Caco-2 (cell line): ENCODE data around the gene SCN4B. TPM values are rescaled to one million over a fixed set of nuclear protein-coding genes. Genes with fewer than 3 reads are reported as not detected.

Source experiments
- BruUV-seq: library from RNA; stranded (reverse); fragments of 400-500 nt; replicated peaks from 2 replicates; lab custom pipeline; 2021; lab: Mats Ljungman, UMichigan
- CTCF ChIA-PET: fragments of 300-600 bp; sonication (Branson Sonifier 250); formaldehyde crosslinking; loops from one replicate; lab custom pipeline; 2022; ENCODE audit warnings: antibody characterized with exemption; lab: Charles Lee
- POLR2A ChIA-PET: fragments of 300-600 bp; sonication (Branson Sonifier 250); formaldehyde crosslinking; loops from one replicate; lab custom pipeline; 2022; ENCODE audit warnings: antibody characterized with exemption; lab: Charles Lee
- DNase-seq, 2 experiments: peaks; one replicate each; pipeline versions ENCODE4 v3.0.0 to v3.0.0-alpha.2; 2020 to 2022
- H3K27me3 ChIP-seq: replicated peaks from 2 replicates; pipeline ENCODE4 v1.6.0; 2011; ENCODE audit warnings: low read length; ENCODE audit not compliant: control insufficient read depth, insufficient read depth
- H3K36me3 ChIP-seq: 2 replicates; pipeline ENCODE4 v1.5.1; 2011; ENCODE audit warnings: low read length; ENCODE audit not compliant: control insufficient read depth, insufficient read depth
- H3K4me1 ChIP-seq: fragments of 250-450 bp; sonication (Bioruptor Pico); 2 replicates; pipeline ENCODE4 v1.5.1; 2020; ENCODE audit warnings: mild to moderate bottlenecking
- H3K4me3 ChIP-seq: 2 replicates; pipeline ENCODE4 v1.5.1; 2011; ENCODE audit warnings: low read depth, mild to moderate bottlenecking, control low read depth, low read length
- H3K9me3 ChIP-seq: fragments of 250-450 bp; sonication (Bioruptor Pico); 2 replicates; pipeline ENCODE4 v1.5.1; 2020; ENCODE audit warnings: mild to moderate bottlenecking, moderate library complexity
- H3K27ac Mint-ChIP-seq: one replicate; pipeline ENCODE4 v1.8.0; 2022; ENCODE audit warnings: mixed read lengths; ENCODE audit not compliant: unreplicated experiment
- H3K27me3 Mint-ChIP-seq: one replicate; pipeline ENCODE4 v1.8.0; 2022; ENCODE audit warnings: mixed read lengths; ENCODE audit not compliant: insufficient read depth, unreplicated experiment
- H3K36me3 Mint-ChIP-seq: one replicate; pipeline ENCODE4 v1.8.0; 2022; ENCODE audit warnings: mild to moderate bottlenecking, mixed read lengths; ENCODE audit not compliant: insufficient read depth, unreplicated experiment
- H3K4me1 Mint-ChIP-seq: one replicate; pipeline ENCODE4 v1.8.0; 2022; ENCODE audit warnings: low read depth, mixed read lengths; ENCODE audit not compliant: unreplicated experiment
- H3K4me3 Mint-ChIP-seq: one replicate; pipeline ENCODE4 v1.8.0; 2022; ENCODE audit warnings: mild to moderate bottlenecking, moderate library complexity, mixed read lengths; ENCODE audit not compliant: unreplicated experiment
- H3K9me3 Mint-ChIP-seq: one replicate; pipeline ENCODE4 v1.8.0; 2022; ENCODE audit warnings: mixed read lengths; ENCODE audit not compliant: unreplicated experiment
- CTCF ChIP-seq, 2 experiments: fragments of 200-600 bp in 1 of 2; IDR thresholded peaks; 1 replicate in 1 of 2; 2 replicates in 1 of 2; pipeline versions ENCODE4 v1.5.1 to v1.8.0; 2011 to 2022; ENCODE audit warnings: antibody characterized with exemption in 1 of 2, control low read depth in 1 of 2, inconsistent platforms in 1 of 2, low read depth in 1 of 2, low read length in 1 of 2, mild to moderate bottlenecking in 1 of 2, moderate library complexity in 1 of 2; ENCODE audit not compliant: insufficient read depth in 1 of 2, severe bottlenecking in 1 of 2, unreplicated experiment in 1 of 2
- intact Hi-C: fragments of 100-400 bp; cut with micrococcal nuclease; formaldehyde crosslinking; loops from one replicate; pipeline ENCODE4 v1.10.0; 2022; ENCODE audit not compliant: unreplicated experiment
- total RNA-seq: library from RNA; stranded (reverse); gene quantifications from 2 replicates; pipeline ENCODE4 v1.2.3, GENCODE V29; 2022

SCN4B gene
- total RNA-seq, 1 experiment from 2014 or later: 0.70 TPM

GRCh38 chr11:118171269-118172062 lies 18.8 kb upstream of the SCN4B start:
- no peaks in the 10 kb centered on the region for H3K9me3 Mint-ChIP-seq
- Histone ChIP-seq H3K4me3 (no peak overlapping the region), H3K36me3 (no peaks in the 10 kb centered on the region), H3K27me3 (no peaks in the 10 kb centered on the region; the same call in 1 of the 2 replicates), H3K9me3 (no peaks in the 10 kb centered on the region), H3K4me1 (peaks cover 3% of the 10 kb centered on the region; the same call in 1 of the 2 replicates)
- intact Hi-C loops: loop anchor here (1.0 kb wide), 2 partner anchors 26 to 120 kb away; no protein-coding TSS in a partner anchor
- BruUV-seq: no TSS peak
- peak; percentile 82 to 89 for DNase-seq
- H3K36me3 Mint-ChIP-seq: peaks cover 6% of the 10 kb centered on the region
- POLR2A ChIA-PET: interaction anchor here (0.7 kb wide), 1 partner anchor 105 kb away, joined by 4 read pairs; no protein-coding TSS in a partner anchor
- CTCF ChIA-PET: interaction anchor here (0.5 to 3.5 kb wide), 38 partner anchors 8 to 1836 kb away, joined by 3 to 37 read pairs (median 4); partner anchors contain the start of genes MPZL2, MPZL3, SCN4B and TMPRSS4
- H3K27ac Mint-ChIP-seq: no peak overlapping the region
- peak; percentile 98 to 99 for TF ChIP-seq CTCF (IDR thresholded peaks at IDR 0.05; ENCODE audit: insufficient read depth in 1 of 2, low read depth in 1 of 2, low read length in 1 of 2, severe bottlenecking in 1 of 2, unreplicated experiment in 1 of 2)
- no peak overlapping the region for H3K4me3 Mint-ChIP-seq
- peaks cover 24% of the 10 kb centered on the region for H3K4me1 Mint-ChIP-seq
- no peaks in the 10 kb centered on the region for H3K27me3 Mint-ChIP-seq

- no peaks in the 10 kb centered on the region for H3K27me3 Mint-ChIP-seq
These were observed 18.3 kb upstream of the SCN4B start for GRCh38 chr11:118170882-118171268.

More at GRCh38 chr11:118170882-118171268, 18.3 kb upstream of the SCN4B start:
- H3K4me3 ChIP-seq: no peak overlapping the region
- ChIA-PET POLR2A (no interaction called here), CTCF (interaction anchor here (0.6 to 3.5 kb wide), 22 partner anchors 8 to 363 kb away, joined by 3 to 37 read pairs (median 5); partner anchors contain the start of genes MPZL2 and TMPRSS4)
- Mint-ChIP-seq H3K9me3 (no peaks in the 10 kb centered on the region), H3K27ac (no peak overlapping the region), H3K4me1 (peaks cover 21% of the 10 kb centered on the region), H3K4me3 (no peak overlapping the region), H3K36me3 (peaks cover 6% of the 10 kb centered on the region)
- intact Hi-C loops: loop anchor here (1.0 kb wide), 2 partner anchors 26 to 120 kb away; no protein-coding TSS in a partner anchor
- BruUV-seq: no TSS peak
- H3K4me1 ChIP-seq: peaks cover 3% of the 10 kb centered on the region; the same call in 1 of the 2 replicates
- no peaks in the 10 kb centered on the region for H3K9me3 ChIP-seq
- TF ChIP-seq CTCF (IDR thresholded peaks at IDR 0.05; ENCODE audit: insufficient read depth in 1 of 2, low read depth in 1 of 2, low read length in 1 of 2, severe bottlenecking in 1 of 2, unreplicated experiment in 1 of 2): no peak
- no peaks in the 10 kb centered on the region; the same call in 1 of the 2 replicates for H3K27me3 ChIP-seq
- no peaks in the 10 kb centered on the region for H3K36me3 ChIP-seq
- no peak for DNase-seq
